ENCODE measurements around the gene SERTAD1. TPM values are rescaled to one million over a fixed set of nuclear protein-coding genes. Genes with fewer than 3 reads are reported as not detected.
"Not testable (repeated sequence)": the region's sequence is repeated elsewhere in the genome, so short reads cannot be mapped to it uniquely, and the experiment has no call there.

The SERTAD1 gene
- total and polyA plus RNA-seq, 2 of the 8 experiments (the other 6 are each of a cell fraction or from before 2014, with no cell fraction given), result 5.4 to 6.6 TPM

- no peak for TF ChIP-seq USF2 (IDR thresholded peaks at IDR 0.05; ENCODE audit: low read length)
- no peak for TF ChIP-seq SAP30 (IDR thresholded peaks at IDR 0.05; ENCODE audit: insufficient read depth, insufficient replicate concordance, low read length)
- no peak for TF ChIP-seq TEAD4 (IDR thresholded peaks at IDR 0.05; ENCODE audit: low read depth, low read length)
- no peak for TF ChIP-seq ATF2 (IDR thresholded peaks at IDR 0.05; ENCODE audit: low read length)
- no peak for TF ChIP-seq CREB1 (IDR thresholded peaks at IDR 0.05)
These were observed 31.3 kb upstream of the SERTAD1 start (continued) for GRCh38 chr19:40457048-40457447.

GRCh38 chr19:40453943-40454342, 28.2 kb upstream of the SERTAD1 start:
- ChIA-PET POLR2A (ENCODE audit: partially characterized antibody) (interaction anchor here (1.2 to 3.0 kb wide), 4 partner anchors 7 to 31 kb away, joined by 3 to 16 read pairs (median 8); partner anchors contain the start of gene SERTAD3), CTCF (ENCODE audit: partially characterized antibody) (interaction anchor here (0.6 to 6.2 kb wide), 7 partner anchors 9 to 149 kb away, joined by 3 to 49 read pairs (median 3); partner anchors contain the start of gene BLVRB)
- not testable (repeated sequence) for H2BK5ac ChIP-seq (ENCODE audit: low read depth, low read length); H3K4me3 ChIP-seq (ENCODE audit: extremely low read depth in 1 of 4, insufficient read depth in 2 of 4, low read depth in 3 of 4, low read length in 4 of 4); H4K20me1 ChIP-seq (replicated peaks in 1 of 2; ENCODE audit: control insufficient read depth in 1 of 2, insufficient read depth in 2 of 2, low read length in 2 of 2); H2AK5ac ChIP-seq (ENCODE audit: low read depth, low read length); H2BK15ac ChIP-seq (ENCODE audit: low read length); H2BK12ac ChIP-seq (ENCODE audit: low read depth, low read length); H4K5ac ChIP-seq (ENCODE audit: insufficient read length, low read depth, low read length); H3K23ac ChIP-seq (ENCODE audit: insufficient read length); H2AFZ ChIP-seq (ENCODE audit: low read length); FAIRE-seq; H3K4me1 ChIP-seq (replicated peaks in 1 of 4; ENCODE audit: control insufficient read depth in 3 of 4, insufficient read depth in 4 of 4, low read length in 3 of 4); H3K23me2 ChIP-seq (ENCODE audit: low read depth, low read length); H4K8ac ChIP-seq (ENCODE audit: extremely low read depth, insufficient read depth, low read length); H3K18ac ChIP-seq (ENCODE audit: extremely low read depth, low read length); DNase-seq (ENCODE audit: low read depth in 1 of 2, low spot score in 2 of 2); H3K9ac ChIP-seq (replicated peaks in 1 of 4; ENCODE audit: extremely low read depth in 1 of 4, low read depth in 3 of 4, low read length in 3 of 4); H3K79me2 ChIP-seq (ENCODE audit: control insufficient read depth in 1 of 2, insufficient read depth in 2 of 2, low read length in 2 of 2); H3K27ac ChIP-seq (ENCODE audit: low read depth, low read length); H2BK20ac ChIP-seq (ENCODE audit: low read length); H3K27me3 ChIP-seq (replicated peaks in 1 of 4; ENCODE audit: control insufficient read depth in 3 of 4, extremely low read depth in 1 of 4, insufficient read depth in 3 of 4, low read length in 3 of 4); H3K79me1 ChIP-seq (ENCODE audit: low read depth, low read length); H3K4me2 ChIP-seq (ENCODE audit: insufficient read depth in 1 of 2, low read depth in 2 of 2, low read length in 2 of 2); H3K14ac ChIP-seq (ENCODE audit: insufficient read length); H3K9me3 ChIP-seq (ENCODE audit: insufficient read depth in 2 of 2, low read depth in 1 of 2, low read length in 1 of 2); H3K36me3 ChIP-seq (ENCODE audit: control insufficient read depth in 2 of 4, insufficient read depth in 4 of 4, low read length in 3 of 4); H2BK120ac ChIP-seq (replicated peaks; ENCODE audit: low read depth, low read length); H4K91ac ChIP-seq (replicated peaks; ENCODE audit: insufficient read length, low read length); H3K4ac ChIP-seq (replicated peaks; ENCODE audit: insufficient read length, low read depth, low read length); H3K56ac ChIP-seq (replicated peaks; ENCODE audit: insufficient read length, low read depth, low read length)
- 88% methylated on average over 6 of the region's 6 CpGs; no CpG with 5 or more reads in 1 of the 2 experiments for WGBS, 2 experiments (ENCODE audit: extremely low coverage in 1 of 2, insufficient coverage in 1 of 2, insufficient read length in 1 of 2, insufficient replicate concordance in 2 of 2, low coverage in 1 of 2, low lambda C conversion rate in 2 of 2, missing lambda C conversion rate in 1 of 2)
